GM13977 (cell line): Measurements from ENCODE around the gene AMPH.

Experiments used
- DNase-seq: peaks from one replicate; pipeline ENCODE4 v3.0.0; 2012; ENCODE audit warnings: low spot score
- CTCF ChIP-seq: IDR thresholded peaks from 2 replicates; pipeline ENCODE4 v1.5.1; 2012; ENCODE audit warnings: mild to moderate bottlenecking, control low read depth; ENCODE audit not compliant: insufficient read depth; ENCODE audit errors: extremely low read depth, missing control alignments
- in situ Hi-C: fragments of 300-500 bp; cut with MboI; formaldehyde crosslinking; loops from one replicate; pipeline ENCODE4 v1.12.0; 2022; ENCODE audit warnings: low sequenced_read_pairs, low pct_unique_long_range_greater_than_20kb, mixed read lengths, inconsistent platforms; ENCODE audit not compliant: unreplicated experiment

Gene AMPH

GRCh38 chr7:38535073-38535472 lies 96.1 kb downstream of the AMPH start:
- no peak for DNase-seq
- no peak for TF ChIP-seq CTCF
- in situ Hi-C loops: no loop called here

GRCh38 chr7:38525857-38526256 lies 105.3 kb downstream of the AMPH start:
- in situ Hi-C loops: no loop called here
- DNase-seq: no peak
- no peak for TF ChIP-seq CTCF

- in situ Hi-C loops: no loop called here
- no peak for TF ChIP-seq CTCF
- DNase-seq: no peak
Measured at GRCh38 chr7:38524786-38525185, 106.4 kb downstream of the AMPH start.

GRCh38 chr7:38520741-38521140 lies 110.4 kb downstream of the AMPH start:
- no peak for TF ChIP-seq CTCF
- DNase-seq: no peak
- in situ Hi-C loops: no loop called here

- no peak for TF ChIP-seq CTCF
- no peak for DNase-seq
- in situ Hi-C loops: no loop called here
Measured at GRCh38 chr7:38518541-38518940, 112.6 kb downstream of the AMPH start.

GRCh38 chr7:38512704-38513103 lies 118.5 kb downstream of the AMPH start:
- no peak for DNase-seq
- in situ Hi-C loops: no loop called here
- no peak for TF ChIP-seq CTCF

GRCh38 chr7:38512291-38512690 lies 118.9 kb downstream of the AMPH start:
- no peak for TF ChIP-seq CTCF
- in situ Hi-C loops: no loop called here
- no peak for DNase-seq
